SW480 (cell line): ENCODE results near the gene BSPRY.
"Not testable (repeated sequence)": the region's sequence is repeated elsewhere in the genome, so short reads cannot be mapped to it uniquely, and the experiment has no call there.

Source experiments
- DNase-seq: peaks from one replicate; pipeline ENCODE4 v3.0.0-alpha.2; 2016; ENCODE audit warnings: low spot score

Gene BSPRY

GRCh38 chr9:113370806-113371325 is 21.5 kb downstream of the BSPRY start:
- no peak for DNase-seq

GRCh38 chr9:113372059-113372458 is 22.7 kb downstream of the BSPRY start:
- DNase-seq, result no peak

GRCh38 chr9:113373256-113373655 is 23.9 kb downstream of the BSPRY start:
- DNase-seq, result no peak

- no peak for DNase-seq
Observed at GRCh38 chr9:113373676-113374392, 24.5 kb downstream of the BSPRY start.

- no peak for DNase-seq
Observed at GRCh38 chr9:113375057-113376023, 26.0 kb downstream of the BSPRY start.

- DNase-seq, result peak; percentile 79
Observed at GRCh38 chr9:113376634-113377567, 27.6 kb downstream of the BSPRY start, which contains the start of gene HDHD3. Gene HDHD3, minus strand, starts transcription at chr9:113376986. Its CDS starts 2,632 bp downstream, at chr9:113374354.

GRCh38 chr9:113379094-113379828 is 29.9 kb downstream of the BSPRY start:
- DNase-seq, result not testable (repeated sequence)

GRCh38 chr9:113379829-113380210 is 30.5 kb downstream of the BSPRY start:
- not testable (repeated sequence) for DNase-seq

GRCh38 chr9:113380869-113381378 is 31.6 kb downstream of the BSPRY start:
- no peak for DNase-seq

- not testable (repeated sequence) for DNase-seq
Observed at GRCh38 chr9:113381441-113381840, 32.1 kb downstream of the BSPRY start.

GRCh38 chr9:113381909-113382411 is 32.6 kb downstream of the BSPRY start:
- no peak for DNase-seq

- DNase-seq, result no peak
Observed at GRCh38 chr9:113386571-113387393, 37.4 kb downstream of the BSPRY start.

- peak; percentile 35 for DNase-seq
Observed at GRCh38 chr9:113387560-113388230, 38.4 kb downstream of the BSPRY start.

GRCh38 chr9:113388833-113389232 is 39.5 kb downstream of the BSPRY start:
- DNase-seq, result no peak

- no peak for DNase-seq
Observed at GRCh38 chr9:113389451-113389850, 40.1 kb downstream of the BSPRY start.

GRCh38 chr9:113390192-113390960 is 41.0 kb downstream of the BSPRY start:
- no peak for DNase-seq

- DNase-seq, result no peak
Observed at GRCh38 chr9:113391917-113392316, 42.6 kb downstream of the BSPRY start.

- DNase-seq, result no peak
Observed at GRCh38 chr9:113393281-113393680, 43.9 kb downstream of the BSPRY start.
